ENCODE measurements around the gene CRYBB1.
A peak's percentile ranks its signal among the peaks of the same experiment; 100 is the strongest.

CRYBB1 gene

GRCh38 chr22:26577081-26577480 is 40.7 kb downstream of the CRYBB1 start:
- DNase-seq (ENCODE audit: low spot score), result no peak

- peak; percentile 33 for DNase-seq (ENCODE audit: low spot score)
Observed at GRCh38 chr22:26576026-26576680, 41.7 kb downstream of the CRYBB1 start.

DNA sequence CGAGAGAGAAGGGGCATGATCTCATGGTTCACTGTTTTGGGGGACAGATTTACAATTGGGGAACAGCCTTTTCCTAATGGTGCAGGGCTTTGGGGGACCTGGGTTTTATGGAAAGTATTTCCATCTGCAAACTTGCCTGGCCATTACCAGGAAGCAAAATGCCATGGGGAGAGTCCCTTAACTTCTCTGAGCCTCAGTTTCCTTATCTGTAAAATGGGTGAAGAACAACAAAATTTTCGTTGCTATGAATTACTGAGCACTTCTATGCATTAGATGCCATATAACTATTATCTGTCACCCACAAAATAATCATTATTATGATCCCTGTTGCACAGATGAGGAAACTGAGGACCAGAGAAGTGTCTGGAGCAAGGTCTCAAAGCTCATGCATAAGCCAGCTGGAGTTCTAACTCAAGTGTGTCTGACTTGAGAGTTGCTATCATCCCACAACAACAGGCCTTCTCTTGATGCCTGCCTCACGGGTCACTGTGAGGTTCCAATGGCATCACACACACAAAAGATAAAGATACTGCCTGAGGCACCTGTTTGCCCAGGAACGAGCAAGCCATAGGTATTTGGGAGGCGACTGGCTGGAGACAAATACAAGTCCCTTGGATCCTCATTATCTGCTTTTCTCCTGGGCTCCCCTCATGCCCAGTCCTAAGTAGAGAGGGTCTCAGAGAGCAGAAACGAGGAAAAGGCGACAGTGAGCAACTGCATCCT is 43.7 kb downstream of the CRYBB1 start:
- DNase-seq (ENCODE audit: low spot score), result no peak

- DNase-seq (ENCODE audit: low spot score), result no peak
Observed at GRCh38 chr22:26573026-26573662, 44.7 kb downstream of the CRYBB1 start.

DNA sequence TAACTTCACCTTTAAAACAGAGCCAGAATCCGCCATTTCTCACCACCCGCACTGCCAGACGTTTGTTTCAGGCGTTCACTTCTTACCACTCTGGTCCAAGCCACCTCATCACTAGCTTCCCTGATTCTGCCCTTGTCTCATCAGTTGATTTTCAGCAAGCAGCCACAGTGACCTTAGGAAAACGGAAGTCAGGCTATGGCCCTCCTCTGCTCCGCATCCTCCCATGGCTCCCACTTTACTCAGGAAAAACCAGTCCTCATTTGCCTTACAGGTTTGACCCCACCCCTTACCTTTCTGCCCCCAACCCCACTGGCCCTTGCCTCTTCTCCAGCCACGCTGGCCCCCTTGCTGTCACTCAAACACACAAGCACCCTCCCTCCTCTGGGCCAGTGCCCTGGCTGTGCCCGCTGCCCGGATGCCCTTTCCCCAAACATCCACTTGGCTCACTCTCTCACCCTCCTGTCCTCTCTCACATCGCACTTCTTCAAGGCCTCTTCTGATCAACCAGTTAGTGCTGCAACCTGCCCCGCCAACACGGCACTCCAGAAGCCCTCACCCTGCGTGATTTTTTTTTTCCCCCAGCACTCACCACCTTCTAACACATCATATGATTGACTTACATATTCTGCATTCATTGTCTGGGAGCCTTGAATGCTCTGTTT is 46.8 kb downstream of the CRYBB1 start:
- DNase-seq (ENCODE audit: low spot score), result no peak

GRCh38 chr22:26570115-26570514 is 47.7 kb downstream of the CRYBB1 start:
- DNase-seq (ENCODE audit: low spot score), result peak; percentile 29

GRCh38 chr22:26568207-26568706 is 49.6 kb downstream of the CRYBB1 start:
- DNase-seq (ENCODE audit: low spot score), result no peak

GRCh38 chr22:26567610-26568009 is 50.2 kb downstream of the CRYBB1 start:
- DNase-seq (ENCODE audit: low spot score), result no peak

DNA sequence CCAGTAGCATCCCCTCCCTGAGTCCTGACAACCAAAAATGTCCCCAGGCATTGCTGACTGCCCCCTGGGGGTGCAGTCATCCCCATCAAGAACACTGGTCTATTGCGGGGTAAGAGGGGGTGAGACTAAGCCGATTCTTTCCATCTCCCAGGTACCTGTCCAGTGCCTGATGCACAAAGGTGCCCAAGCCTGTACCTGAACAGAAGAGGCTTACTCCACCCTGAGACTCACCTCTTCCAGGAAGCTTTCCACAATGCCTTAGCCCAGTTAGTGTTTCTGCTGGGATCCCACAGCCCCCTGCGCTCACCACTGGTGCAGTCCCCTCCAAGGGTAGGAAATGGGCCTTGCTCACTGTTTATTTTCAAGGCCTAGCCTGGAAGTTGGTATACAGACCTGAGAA is 50.8 kb downstream of the CRYBB1 start:
- no peak for DNase-seq (ENCODE audit: low spot score)

DNA sequence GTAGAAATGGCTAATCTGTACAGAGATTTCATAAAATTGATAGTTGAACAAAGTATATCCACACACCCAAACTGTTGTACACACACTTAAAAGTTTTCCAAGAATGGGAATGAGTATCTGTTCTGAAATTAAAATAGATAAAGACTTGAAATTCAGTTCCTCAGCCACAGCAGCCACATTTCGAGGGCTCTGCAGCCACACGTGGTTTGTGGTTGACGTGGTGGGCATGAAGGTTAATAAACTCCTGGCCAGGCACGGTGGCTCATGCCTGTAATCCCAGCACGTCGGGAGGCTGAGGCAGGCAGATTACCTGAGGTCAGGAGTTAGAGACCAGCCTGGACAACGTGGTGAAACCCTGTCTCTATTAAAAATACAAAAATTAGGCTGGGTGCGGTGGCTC is 51.9 kb downstream of the CRYBB1 start:
- no peak for DNase-seq (ENCODE audit: low spot score)

DNA sequence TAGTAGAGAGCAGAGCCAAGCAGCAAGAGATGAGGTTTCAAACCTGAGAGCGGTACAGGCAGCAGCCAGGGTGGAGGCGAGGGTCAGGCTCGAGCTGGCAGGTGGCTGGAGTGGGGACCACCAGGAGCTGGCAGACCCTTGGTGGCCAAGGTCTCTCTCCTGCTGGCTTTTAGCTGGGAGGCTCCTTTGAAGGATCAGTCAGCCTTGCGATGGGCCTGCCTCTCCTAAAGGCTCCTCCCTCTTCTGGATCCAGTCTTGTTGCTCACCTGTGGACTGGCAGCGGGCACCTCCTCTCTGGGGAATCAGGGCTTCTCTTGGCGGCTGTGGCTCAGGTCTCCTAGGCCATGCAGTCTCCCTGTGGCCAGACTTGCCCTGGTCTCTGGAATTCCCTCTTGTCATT is 52.6 kb downstream of the CRYBB1 start:
- no peak for DNase-seq (ENCODE audit: low spot score)

DNA sequence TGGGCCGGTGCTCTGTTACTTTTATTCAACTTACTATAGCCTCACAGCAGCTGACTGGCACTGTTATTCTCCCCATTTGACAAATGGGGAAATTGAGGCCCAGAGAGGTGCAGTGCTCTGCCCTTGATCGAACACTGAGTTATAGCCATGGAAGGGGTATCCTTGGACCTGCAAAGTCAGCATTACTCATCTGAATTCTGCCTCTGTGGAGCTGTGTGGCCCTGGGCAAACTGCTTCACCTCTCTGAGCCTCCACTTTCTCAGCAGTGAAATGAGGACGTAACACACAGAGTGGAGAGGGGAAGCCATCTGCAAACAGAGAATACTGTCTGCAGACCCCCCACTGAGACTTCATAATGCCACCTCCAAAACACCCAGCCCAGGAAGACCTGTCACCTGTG is 53.2 kb downstream of the CRYBB1 start:
- no peak for DNase-seq (ENCODE audit: low spot score)

- DNase-seq (ENCODE audit: low spot score), result no peak
Observed at GRCh38 chr22:26564181-26564580, 53.6 kb downstream of the CRYBB1 start.

GRCh38 chr22:26563022-26563421 is 54.8 kb downstream of the CRYBB1 start:
- DNase-seq (ENCODE audit: low spot score), result no peak

DNA sequence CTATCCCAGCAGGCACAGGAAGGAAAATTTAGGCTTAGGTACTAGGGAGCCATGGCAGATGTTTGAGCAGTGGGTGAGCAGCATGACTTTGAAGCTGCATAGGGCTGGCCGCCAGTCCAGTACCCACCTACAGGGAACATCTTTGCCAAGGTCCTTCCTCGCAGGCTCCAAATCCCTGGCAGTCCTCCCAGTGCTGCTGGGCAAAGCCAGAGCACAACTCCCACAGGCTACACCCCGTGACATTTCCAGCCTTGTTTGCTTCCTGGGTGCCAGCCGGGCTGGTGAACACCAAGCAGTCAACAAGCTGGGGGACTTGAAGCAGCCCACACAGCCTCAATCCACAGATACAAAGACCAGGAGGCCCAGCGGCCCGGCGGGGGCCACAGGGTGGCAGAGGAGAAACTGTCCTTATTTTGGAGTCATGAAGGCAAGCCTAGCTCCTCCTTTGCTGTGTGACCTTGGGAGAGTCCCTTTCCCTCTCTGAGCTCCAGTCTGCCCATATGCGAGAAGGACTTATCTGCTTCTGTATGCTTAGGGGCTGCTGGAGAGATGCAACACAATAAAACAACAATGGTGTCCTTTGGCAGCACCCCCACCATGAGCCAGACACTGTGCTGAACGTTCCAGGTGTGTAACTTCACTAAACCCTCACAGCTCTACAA is 55.9 kb downstream of the CRYBB1 start:
- DNase-seq (ENCODE audit: low spot score), result no peak

DNA sequence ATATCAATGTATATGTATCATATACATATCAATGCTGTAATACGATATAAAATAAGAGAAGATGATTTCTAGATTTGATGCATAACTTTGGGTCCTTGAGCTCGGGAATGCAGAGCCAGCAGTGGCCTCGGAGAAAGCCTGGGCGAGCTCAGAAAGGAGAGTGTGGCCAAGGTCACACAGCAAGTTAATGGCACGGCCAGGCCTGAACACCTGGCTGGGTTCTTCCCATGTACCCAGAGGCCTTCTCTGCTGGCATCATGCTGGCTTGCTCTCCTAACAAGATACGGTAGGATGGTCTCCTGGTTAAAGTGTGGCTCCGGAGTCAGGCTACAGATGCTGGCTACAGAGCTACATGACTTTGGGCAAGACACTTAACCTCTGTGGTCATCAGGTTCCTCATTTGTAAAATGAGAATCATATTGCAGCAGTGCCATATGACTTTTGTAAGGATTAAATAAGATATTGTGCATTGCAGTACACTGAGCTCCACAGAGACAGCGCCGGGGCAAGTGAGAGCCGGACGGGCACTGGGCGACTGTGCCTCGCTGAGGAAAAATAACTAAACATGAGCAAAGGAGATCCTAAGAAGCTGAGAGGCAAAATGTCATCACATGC is 57.8 kb downstream of the CRYBB1 start:
- no peak for DNase-seq (ENCODE audit: low spot score)

DNA sequence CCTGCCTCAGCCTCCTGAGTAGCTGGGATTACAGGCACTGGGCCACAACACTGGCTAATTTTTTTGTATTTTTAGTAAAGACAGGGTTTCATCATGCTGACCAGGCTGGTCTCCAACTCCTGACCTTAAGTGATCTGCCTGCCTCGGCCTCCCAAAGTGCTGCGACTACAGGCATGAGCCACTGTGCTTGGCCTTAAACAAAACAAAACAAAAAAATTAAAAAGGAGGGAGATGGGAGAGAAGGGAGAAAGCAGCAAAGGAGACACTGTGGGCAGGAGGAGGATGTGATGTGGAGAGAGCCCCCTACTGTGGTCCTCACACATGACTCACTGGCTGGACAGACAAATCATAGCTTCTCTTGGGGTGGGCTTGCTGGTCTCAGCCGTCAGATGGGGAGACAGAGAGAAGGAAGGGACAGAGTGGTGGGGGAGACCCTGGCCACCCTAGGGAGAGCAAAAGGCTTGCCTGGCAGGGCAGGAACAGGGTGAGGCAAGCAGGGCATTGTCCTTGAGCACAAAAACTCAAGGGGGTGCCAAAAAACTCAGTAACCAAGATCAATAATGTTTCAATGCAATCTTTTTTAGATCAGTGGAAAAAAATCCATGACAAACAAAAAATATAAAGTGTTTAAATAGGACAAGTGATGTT is 59.5 kb downstream of the CRYBB1 start:
- DNase-seq (ENCODE audit: low spot score), result no peak

GRCh38 chr22:26556904-26557303 is 60.9 kb downstream of the CRYBB1 start:
- no peak for DNase-seq (ENCODE audit: low spot score)

GRCh38 chr22:26555478-26555877 is 62.3 kb downstream of the CRYBB1 start:
- no peak for DNase-seq (ENCODE audit: low spot score)

GRCh38 chr22:26554956-26555355 is 62.9 kb downstream of the CRYBB1 start:
- DNase-seq (ENCODE audit: low spot score), result no peak

Measured in GM03348 (cell line).